ENCODE data around the gene ADORA3. TPM values are rescaled to one million over a fixed set of nuclear protein-coding genes. Genes with fewer than 3 reads are reported as not detected.

ADORA3 gene
- total RNA-seq, 1 experiment from 2014 or later: not detected

GRCh38 chr1:111489604-111490003, 13.8 kb downstream of the ADORA3 start:
- no peak for DNase-seq
- H3K4me1 Mint-ChIP-seq (ENCODE audit: low read depth, unreplicated experiment): no peaks in the 10 kb centered on the region
- intact Hi-C loops (cut with micrococcal nuclease; ENCODE audit: unreplicated experiment): no loop called here
- CTCF ChIA-PET: interaction anchor here (0.9 kb wide), 1 partner anchor 8 kb away, joined by 3 read pairs; no protein-coding TSS in a partner anchor
- no peaks in the 10 kb centered on the region for H3K9me3 Mint-ChIP-seq (ENCODE audit: low read depth, unreplicated experiment)
- no peak overlapping the region for H3K4me3 Mint-ChIP-seq (ENCODE audit: low read depth, unreplicated experiment)
- H3K27ac Mint-ChIP-seq (ENCODE audit: unreplicated experiment): no peak overlapping the region
- peaks cover 34% of the 10 kb centered on the region for H3K27me3 Mint-ChIP-seq (ENCODE audit: unreplicated experiment)
- no peaks in the 10 kb centered on the region for H3K36me3 Mint-ChIP-seq (ENCODE audit: insufficient read depth, unreplicated experiment)
- no TSS peak for BruUV-seq (replicated peaks)
- TF ChIP-seq CTCF (IDR thresholded peaks at IDR 0.05; ENCODE audit: unreplicated experiment): no peak

- H3K4me1 Mint-ChIP-seq (ENCODE audit: low read depth, unreplicated experiment): no peaks in the 10 kb centered on the region
- no TSS peak for BruUV-seq (replicated peaks)
- no peak overlapping the region for H3K4me3 Mint-ChIP-seq (ENCODE audit: low read depth, unreplicated experiment)
- no peak for DNase-seq
- intact Hi-C loops (cut with micrococcal nuclease; ENCODE audit: unreplicated experiment): no loop called here
- no peaks in the 10 kb centered on the region for H3K9me3 Mint-ChIP-seq (ENCODE audit: low read depth, unreplicated experiment)
- CTCF ChIA-PET: no interaction called here
- TF ChIP-seq CTCF (IDR thresholded peaks at IDR 0.05; ENCODE audit: unreplicated experiment): no peak
- peaks cover 25% of the 10 kb centered on the region for H3K27me3 Mint-ChIP-seq (ENCODE audit: unreplicated experiment)
- no peaks in the 10 kb centered on the region for H3K36me3 Mint-ChIP-seq (ENCODE audit: insufficient read depth, unreplicated experiment)
- H3K27ac Mint-ChIP-seq (ENCODE audit: unreplicated experiment): no peak overlapping the region
These were observed 14.8 kb downstream of the ADORA3 start for GRCh38 chr1:111488669-111489068.

- BruUV-seq (replicated peaks): no TSS peak
- Mint-ChIP-seq H3K4me3 (ENCODE audit: low read depth, unreplicated experiment) (no peak overlapping the region), H3K27ac (ENCODE audit: unreplicated experiment) (no peak overlapping the region), H3K36me3 (ENCODE audit: insufficient read depth, unreplicated experiment) (no peaks in the 10 kb centered on the region), H3K27me3 (ENCODE audit: unreplicated experiment) (peaks cover 18% of the 10 kb centered on the region), H3K9me3 (ENCODE audit: low read depth, unreplicated experiment) (no peaks in the 10 kb centered on the region), H3K4me1 (ENCODE audit: low read depth, unreplicated experiment) (no peaks in the 10 kb centered on the region)
- intact Hi-C loops (cut with micrococcal nuclease; ENCODE audit: unreplicated experiment): no loop called here
- no peak for DNase-seq
- no peak for TF ChIP-seq CTCF (IDR thresholded peaks at IDR 0.05; ENCODE audit: unreplicated experiment)
- CTCF ChIA-PET: no interaction called here
These were observed 16.3 kb downstream of the ADORA3 start for GRCh38 chr1:111487133-111487532.

GRCh38 chr1:111486431-111486830, 17.0 kb downstream of the ADORA3 start:
- Mint-ChIP-seq H3K4me1 (ENCODE audit: low read depth, unreplicated experiment) (no peaks in the 10 kb centered on the region), H3K4me3 (ENCODE audit: low read depth, unreplicated experiment) (no peak overlapping the region), H3K9me3 (ENCODE audit: low read depth, unreplicated experiment) (no peaks in the 10 kb centered on the region), H3K27me3 (ENCODE audit: unreplicated experiment) (peaks cover 16% of the 10 kb centered on the region), H3K27ac (ENCODE audit: unreplicated experiment) (no peak overlapping the region), H3K36me3 (ENCODE audit: insufficient read depth, unreplicated experiment) (no peaks in the 10 kb centered on the region)
- no TSS peak for BruUV-seq (replicated peaks)
- no peak for DNase-seq
- CTCF ChIA-PET: no interaction called here
- intact Hi-C loops (cut with micrococcal nuclease; ENCODE audit: unreplicated experiment): no loop called here
- TF ChIP-seq CTCF (IDR thresholded peaks at IDR 0.05; ENCODE audit: unreplicated experiment): no peak
